HepG2 (cell line): ENCODE data around the gene CEP128. TPM values are rescaled to one million over a fixed set of nuclear protein-coding genes. Genes with fewer than 3 reads are reported as not detected.

Experiments
- ASH2L ChIP-seq: fragments of 300-600, 200-600 bp; sonication (generic); IDR thresholded peaks from 2 replicates; pipeline ENCODE4 v1.7.0; 2017; ENCODE audit warnings: low read depth, mild to moderate bottlenecking, moderate library complexity, mixed read lengths, low read length; ENCODE audit not compliant: insufficient read length
- EP300 ChIP-seq, 3 experiments: sonication (generic) in 1 of 3; formaldehyde crosslinking in 1 of 3; IDR thresholded peaks; 2 replicates each; pipeline versions ENCODE4 v1.5.1 to v1.6.1; 2011 to 2020; ENCODE audit warnings: low read depth in 2 of 3, low read length in 2 of 3, borderline replicate concordance in 1 of 3, improper control_type of control experiment in 1 of 3, mild to moderate bottlenecking in 1 of 3, missing genetic modification reagents in 1 of 3, moderate library complexity in 1 of 3
- FOXK1 ChIP-seq: sonication (generic); formaldehyde crosslinking; IDR thresholded peaks from 2 replicates; pipeline ENCODE4 v1.4.0; 2020; ENCODE audit warnings: low read depth, missing genetic modification reagents, borderline replicate concordance
- GLI4 ChIP-seq: sonication (generic); formaldehyde crosslinking; IDR thresholded peaks from 2 replicates; pipeline ENCODE4 v1.5.1; 2020; ENCODE audit warnings: missing genetic modification reagents, mild to moderate bottlenecking, moderate library complexity, borderline replicate concordance
- HNRNPLL ChIP-seq: fragments of 200-400 bp; formaldehyde crosslinking; IDR thresholded peaks from 2 replicates; pipeline ENCODE4 v1.6.1; 2017; ENCODE audit warnings: mild to moderate bottlenecking, low read depth, low read length; ENCODE audit not compliant: poor library complexity, severe bottlenecking
- ISL2 ChIP-seq: sonication (generic); formaldehyde crosslinking; IDR thresholded peaks from 2 replicates; pipeline ENCODE4 v1.5.0; 2020; ENCODE audit warnings: missing genetic modification reagents
- KDM3A ChIP-seq: IDR thresholded peaks from 2 replicates; pipeline ENCODE4 v1.6.1; 2018; ENCODE audit warnings: low read depth, missing compliant biosample characterization
- LCORL ChIP-seq, 2 experiments: fragments of 450-650 bp in 1 of 2; sonication (generic) in 1 of 2; formaldehyde crosslinking in 1 of 2; IDR thresholded peaks; 2 replicates each; pipeline versions ENCODE4 v1.5.0 to v1.6.1; 2017 to 2020; ENCODE audit warnings: antibody characterized with exemption in 1 of 2, missing genetic modification reagents in 1 of 2
- NCOA2 ChIP-seq: sonication (generic); formaldehyde crosslinking; IDR thresholded peaks from 2 replicates; pipeline ENCODE4 v1.8.0; 2022; ENCODE audit warnings: inconsistent platforms
- NFKB2 ChIP-seq: sonication (generic); formaldehyde crosslinking; IDR thresholded peaks from 2 replicates; pipeline ENCODE4 v1.4.0; 2020; ENCODE audit warnings: missing genetic modification reagents, borderline replicate concordance
- PITX1 ChIP-seq: sonication (generic); formaldehyde crosslinking; IDR thresholded peaks from 2 replicates; pipeline ENCODE4 v1.5.1; 2020; ENCODE audit warnings: mild to moderate bottlenecking, missing genetic modification reagents
- PPARG ChIP-seq: conservative IDR thresholded peaks from 2 replicates; pipeline ENCODE4 v1.6.1; 2016; ENCODE audit warnings: missing biosample characterization, missing genetic modification reagents
- REPIN1 ChIP-seq: sonication (generic); formaldehyde crosslinking; IDR thresholded peaks from 2 replicates; pipeline ENCODE4 v1.8.0; 2022; ENCODE audit warnings: missing genetic modification reagents, low read depth, mild to moderate bottlenecking, borderline replicate concordance
- RXRB ChIP-seq: IDR thresholded peaks from 2 replicates; pipeline ENCODE4 v1.6.1; 2016; ENCODE audit warnings: borderline replicate concordance, missing genetic modification reagents, missing compliant biosample characterization
- SUZ12 ChIP-seq: fragments of 150-350 bp; IDR thresholded peaks from 2 replicates; pipeline ENCODE4 v1.6.1; 2014; ENCODE audit warnings: low read depth, low read length
- TEAD3 ChIP-seq: optimal IDR thresholded peaks from 2 replicates; pipeline ENCODE3; 2016; ENCODE audit warnings: borderline replicate concordance
- ZFP82 ChIP-seq: sonication (generic); formaldehyde crosslinking; IDR thresholded peaks from 2 replicates; pipeline ENCODE4 v1.5.1; 2020; ENCODE audit warnings: mild to moderate bottlenecking, missing genetic modification reagents, borderline replicate concordance
- ZKSCAN8 ChIP-seq: IDR thresholded peaks from 2 replicates; pipeline ENCODE4 v1.6.1; 2016; ENCODE audit warnings: borderline replicate concordance, missing genetic modification reagents, missing compliant biosample characterization
- ZNF644 ChIP-seq: IDR thresholded peaks from 2 replicates; pipeline ENCODE4 v1.6.1; 2016; ENCODE audit warnings: low read depth
- ZNF891 ChIP-seq: sonication (generic); formaldehyde crosslinking; IDR thresholded peaks from 2 replicates; pipeline ENCODE4 v1.5.0; 2020; ENCODE audit warnings: mild to moderate bottlenecking, missing genetic modification reagents
- polyA plus RNA-seq, 8 experiments: library from polyadenylated mRNA; depleted of rRNA in 3 of 8; stranded (reverse) in 7 of 8; unstranded in 1 of 8; fragments of >200 nt; fragmentation: Illumina TruSeq in 4 of 8; extraction: Trizol in 4 of 8; gene quantifications; 2 replicates each; pipeline versions ENCODE4 v1.2.1 to v1.2.3, GENCODE V29; 2011 to 2016; ENCODE audit warnings: low read depth in 4 of 8, missing spikeins in 1 of 8, mixed read lengths in 1 of 8; ENCODE audit not compliant: insufficient read depth in 1 of 8
- total RNA-seq, 5 experiments: library from RNA; depleted of rRNA; stranded (reverse); fragments of >200 nt; fragmentation: Illumina TruSeq; extraction: Trizol; gene quantifications; 2 replicates each; pipeline ENCODE4 v1.2.3, GENCODE V29; 2016; ENCODE audit warnings: low read depth in 1 of 5
- TF ChIP-seq, protein P1 (sequence below): sonication (generic); formaldehyde crosslinking; IDR thresholded peaks from 2 replicates; pipeline ENCODE4 v1.9.0; 2021; ENCODE audit warnings: missing genetic modification reagents, borderline replicate concordance
- TF ChIP-seq, protein P2 (sequence below): sonication (generic); formaldehyde crosslinking; IDR thresholded peaks from 2 replicates; pipeline ENCODE4 v1.5.1; 2020; ENCODE audit warnings: mild to moderate bottlenecking, missing genetic modification reagents, borderline replicate concordance

The CEP128 gene
- total and polyA plus RNA-seq, 2 of the 13 experiments (the other 11 are each of a cell fraction or from before 2014, with no cell fraction given) = 1.3 to 7.5 TPM

DNA sequence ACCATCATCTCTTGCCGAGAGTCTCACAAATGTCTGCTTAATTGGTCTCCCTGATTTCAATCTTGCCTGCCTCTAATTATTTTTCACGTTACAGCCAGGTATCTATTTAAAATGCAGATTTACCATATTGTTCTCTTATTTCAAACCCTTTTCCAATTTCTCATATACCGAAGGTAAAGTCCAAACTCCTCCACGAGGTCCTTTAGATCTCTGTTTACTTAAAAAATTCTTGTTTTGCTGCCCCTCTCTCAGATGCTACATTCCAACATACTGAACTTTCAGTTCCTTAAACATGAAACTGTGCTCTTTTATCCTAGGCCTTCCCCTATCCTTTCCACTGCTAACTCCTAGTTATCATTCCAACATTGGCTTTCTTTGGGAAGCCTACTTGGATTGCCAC is 363.9 kb downstream of the CEP128 start (continued):
- TF ChIP-seq REPIN1 (CRISPR knock-in tag) (no peak), ZFP82 (CRISPR knock-in tag) (no peak), ISL2 (0 out of 2 replicates have a peak, but pooled peaks have one; percentile 24), NFKB2 (no peak), PITX1 (CRISPR knock-in tag) (no peak), ASH2L (peak; percentile 83), GLI4 (CRISPR knock-in tag) (no peak), ZNF644 (CRISPR knock-in tag) (peak; percentile 54; the same call in 1 of the 2 replicates), ZNF891 (CRISPR knock-in tag) (no peak), SUZ12 (no peak), HNRNPLL (no peak), KDM3A (CRISPR knock-in tag) (no peak), EP300 (IDR thresholded peaks at IDR 0.05; ENCODE audit: low read depth in 2 of 2, low read length in 2 of 2) (peak in 1 of 2 experiments; percentile 42; a peak in 1 of 4 replicates), EP300 (CRISPR knock-in tag; IDR thresholded peaks at IDR 0.05; ENCODE audit: borderline replicate concordance) (no peak), FOXK1 (CRISPR knock-in tag) (no peak), LCORL (IDR thresholded peaks at IDR 0.05) (0 out of 2 replicates have a peak, but pooled peaks have one; percentile 37), LCORL (CRISPR knock-in tag; IDR thresholded peaks at IDR 0.05) (no peak), TEAD3 (CRISPR knock-in tag) (peak; percentile 79), RXRB (0 out of 2 replicates have a peak, but pooled peaks have one; percentile 12), ZKSCAN8 (CRISPR knock-in tag) (0 out of 2 replicates have a peak, but pooled peaks have one; percentile 35), PPARG (CRISPR knock-in tag) (no peak), NCOA2 (CRISPR knock-in tag) (peak; percentile 39; the same call in 1 of the 2 replicates)
- TF ChIP-seq, protein P1, sequence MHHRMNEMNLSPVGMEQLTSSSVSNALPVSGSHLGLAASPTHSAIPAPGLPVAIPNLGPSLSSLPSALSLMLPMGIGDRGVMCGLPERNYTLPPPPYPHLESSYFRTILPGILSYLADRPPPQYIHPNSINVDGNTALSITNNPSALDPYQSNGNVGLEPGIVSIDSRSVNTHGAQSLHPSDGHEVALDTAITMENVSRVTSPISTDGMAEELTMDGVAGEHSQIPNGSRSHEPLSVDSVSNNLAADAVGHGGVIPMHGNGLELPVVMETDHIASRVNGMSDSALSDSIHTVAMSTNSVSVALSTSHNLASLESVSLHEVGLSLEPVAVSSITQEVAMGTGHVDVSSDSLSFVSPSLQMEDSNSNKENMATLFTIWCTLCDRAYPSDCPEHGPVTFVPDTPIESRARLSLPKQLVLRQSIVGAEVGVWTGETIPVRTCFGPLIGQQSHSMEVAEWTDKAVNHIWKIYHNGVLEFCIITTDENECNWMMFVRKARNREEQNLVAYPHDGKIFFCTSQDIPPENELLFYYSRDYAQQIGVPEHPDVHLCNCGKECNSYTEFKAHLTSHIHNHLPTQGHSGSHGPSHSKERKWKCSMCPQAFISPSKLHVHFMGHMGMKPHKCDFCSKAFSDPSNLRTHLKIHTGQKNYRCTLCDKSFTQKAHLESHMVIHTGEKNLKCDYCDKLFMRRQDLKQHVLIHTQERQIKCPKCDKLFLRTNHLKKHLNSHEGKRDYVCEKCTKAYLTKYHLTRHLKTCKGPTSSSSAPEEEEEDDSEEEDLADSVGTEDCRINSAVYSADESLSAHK (CRISPR knock-in tag) = no peak
- TF ChIP-seq, protein P2, sequence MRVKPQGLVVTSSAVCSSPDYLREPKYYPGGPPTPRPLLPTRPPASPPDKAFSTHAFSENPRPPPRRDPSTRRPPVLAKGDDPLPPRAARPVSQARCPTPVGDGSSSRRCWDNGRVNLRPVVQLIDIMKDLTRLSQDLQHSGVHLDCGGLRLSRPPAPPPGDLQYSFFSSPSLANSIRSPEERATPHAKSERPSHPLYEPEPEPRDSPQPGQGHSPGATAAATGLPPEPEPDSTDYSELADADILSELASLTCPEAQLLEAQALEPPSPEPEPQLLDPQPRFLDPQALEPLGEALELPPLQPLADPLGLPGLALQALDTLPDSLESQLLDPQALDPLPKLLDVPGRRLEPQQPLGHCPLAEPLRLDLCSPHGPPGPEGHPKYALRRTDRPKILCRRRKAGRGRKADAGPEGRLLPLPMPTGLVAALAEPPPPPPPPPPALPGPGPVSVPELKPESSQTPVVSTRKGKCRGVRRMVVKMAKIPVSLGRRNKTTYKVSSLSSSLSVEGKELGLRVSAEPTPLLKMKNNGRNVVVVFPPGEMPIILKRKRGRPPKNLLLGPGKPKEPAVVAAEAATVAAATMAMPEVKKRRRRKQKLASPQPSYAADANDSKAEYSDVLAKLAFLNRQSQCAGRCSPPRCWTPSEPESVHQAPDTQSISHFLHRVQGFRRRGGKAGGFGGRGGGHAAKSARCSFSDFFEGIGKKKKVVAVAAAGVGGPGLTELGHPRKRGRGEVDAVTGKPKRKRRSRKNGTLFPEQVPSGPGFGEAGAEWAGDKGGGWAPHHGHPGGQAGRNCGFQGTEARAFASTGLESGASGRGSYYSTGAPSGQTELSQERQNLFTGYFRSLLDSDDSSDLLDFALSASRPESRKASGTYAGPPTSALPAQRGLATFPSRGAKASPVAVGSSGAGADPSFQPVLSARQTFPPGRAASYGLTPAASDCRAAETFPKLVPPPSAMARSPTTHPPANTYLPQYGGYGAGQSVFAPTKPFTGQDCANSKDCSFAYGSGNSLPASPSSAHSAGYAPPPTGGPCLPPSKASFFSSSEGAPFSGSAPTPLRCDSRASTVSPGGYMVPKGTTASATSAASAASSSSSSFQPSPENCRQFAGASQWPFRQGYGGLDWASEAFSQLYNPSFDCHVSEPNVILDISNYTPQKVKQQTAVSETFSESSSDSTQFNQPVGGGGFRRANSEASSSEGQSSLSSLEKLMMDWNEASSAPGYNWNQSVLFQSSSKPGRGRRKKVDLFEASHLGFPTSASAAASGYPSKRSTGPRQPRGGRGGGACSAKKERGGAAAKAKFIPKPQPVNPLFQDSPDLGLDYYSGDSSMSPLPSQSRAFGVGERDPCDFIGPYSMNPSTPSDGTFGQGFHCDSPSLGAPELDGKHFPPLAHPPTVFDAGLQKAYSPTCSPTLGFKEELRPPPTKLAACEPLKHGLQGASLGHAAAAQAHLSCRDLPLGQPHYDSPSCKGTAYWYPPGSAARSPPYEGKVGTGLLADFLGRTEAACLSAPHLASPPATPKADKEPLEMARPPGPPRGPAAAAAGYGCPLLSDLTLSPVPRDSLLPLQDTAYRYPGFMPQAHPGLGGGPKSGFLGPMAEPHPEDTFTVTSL = peak; percentile 37; the same call in 1 of the 2 replicates
